ENCODE measurements around the gene EPB41L4B. TPM values are rescaled to one million over a fixed set of nuclear protein-coding genes. Genes with fewer than 3 reads are reported as not detected.

The EPB41L4B gene
- total and polyA plus RNA-seq, 2 of the 4 experiments (the other 2 are of a cell fraction) = 0.36 to 0.54 TPM

GRCh38 chr9:109176963-109177362 lies 143.9 kb downstream of the EPB41L4B start:
- H4K8ac ChIP-seq (ENCODE audit: low read depth in 2 of 2, low read length in 2 of 2) = no peak overlapping the region
- no peak overlapping the region for H2BK20ac ChIP-seq (ENCODE audit: low read depth, low read length)
- H2AK9ac ChIP-seq (replicated peaks; ENCODE audit: low read depth, low read length, poor library complexity) = no peak overlapping the region
- peaks cover 29% of the 10 kb centered on the region for H3K27me3 ChIP-seq (ENCODE audit: control insufficient read depth, insufficient read depth, low read length)
- H3K79me1 ChIP-seq (ENCODE audit: low read depth in 1 of 2, low read length in 2 of 2) = no peaks in the 10 kb centered on the region
- no peaks in the 10 kb centered on the region for H3K9me1 ChIP-seq (ENCODE audit: insufficient read depth, low read length)
- no peak overlapping the region for H3K23ac ChIP-seq (ENCODE audit: low read depth, low read length)
- in situ Hi-C loops (cut with MboI; ENCODE audit: low sequenced_read_pairs) (loop anchor here (25.0 kb wide), 1 partner anchor 135 kb away; the partner anchor contains the start of gene EPB41L4B), intact Hi-C loops (cut with micrococcal nuclease) (no loop called here), dilution Hi-C loops (cut with HindIII; ENCODE audit: low sequenced_read_pairs, unreplicated experiment) (no loop called here)
- no peak overlapping the region for H2BK15ac ChIP-seq (ENCODE audit: low read depth, low read length)
- no peaks in the 10 kb centered on the region for H3K36me3 ChIP-seq (ENCODE audit: control insufficient read depth, insufficient read depth, low read length)
- no CpG with 5 or more reads among the region's 2 CpGs for WGBS, 2 experiments (ENCODE audit: extremely low coverage in 2 of 2, insufficient read length in 1 of 2)
- H2BK5ac ChIP-seq (ENCODE audit: low read depth, low read length, poor library complexity, severe bottlenecking) = no peak overlapping the region
- no peak overlapping the region for H3K27ac ChIP-seq (ENCODE audit: insufficient read depth, low read length)
- no peak overlapping the region for H3K9ac ChIP-seq (ENCODE audit: low read depth, low read length)
- H3K4me3 ChIP-seq (ENCODE audit: insufficient read depth, low read depth, low read length) = no peak overlapping the region
- H2BK120ac ChIP-seq (ENCODE audit: low read depth, low read length) = no peak overlapping the region
- no peak overlapping the region for H4K5ac ChIP-seq (ENCODE audit: low read depth, low read length)
- H2AFZ ChIP-seq (replicated peaks; ENCODE audit: low read length, poor library complexity) = no peak overlapping the region
- H4K20me1 ChIP-seq (ENCODE audit: insufficient read depth, low read length) = no peaks in the 10 kb centered on the region
- DNase-seq = no peak
- ChIA-PET POLR2A (ENCODE audit: unreplicated experiment) (no interaction called here), CTCF (no interaction called here)
- H3K4me1 ChIP-seq (ENCODE audit: control insufficient read depth, insufficient read depth, low read length) = no peaks in the 10 kb centered on the region
- H3K14ac ChIP-seq (replicated peaks; ENCODE audit: low read depth, low read length) = no peak overlapping the region
- no peaks in the 10 kb centered on the region for H3K9me3 ChIP-seq (ENCODE audit: control insufficient read depth, insufficient read depth, low read length)
- no peak overlapping the region for H3K4me2 ChIP-seq (ENCODE audit: low read depth, low read length)
- no peak overlapping the region for H3K56ac ChIP-seq (ENCODE audit: extremely low read depth, insufficient read depth, low read length)
- H3K4ac ChIP-seq (ENCODE audit: low read depth, low read length) = no peak overlapping the region
- TF ChIP-seq MXI1 (IDR thresholded peaks at IDR 0.05; ENCODE audit: borderline replicate concordance, low read depth, low read length) (no peak), NFE2L2 (IDR thresholded peaks at IDR 0.05; ENCODE audit: low read depth, low read length) (no peak)
- BruUV-seq (replicated peaks) = no TSS peak
- no peak overlapping the region for H4K91ac ChIP-seq (ENCODE audit: insufficient read depth, low read depth, low read length)
- H3K18ac ChIP-seq (ENCODE audit: low read depth, low read length) = no peak overlapping the region
- no peak overlapping the region for H2AK5ac ChIP-seq (ENCODE audit: low read depth, low read length)
- no peak for ATAC-seq (ENCODE audit: low read depth)

Data from IMR-90 (cell line).